Common myeloid progenitor, CD34-positive (primary cell): ENCODE data around the gene COQ5.

ENCODE experiments used
- CTCF ChIA-PET: fragments of 350-600 bp; sonication (Branson Sonifier 250); formaldehyde crosslinking; loops from one replicate; lab custom pipeline; 2021; ENCODE audit warnings: antibody characterized with exemption; lab: Charles Lee
- POLR2A ChIA-PET: fragments of 350-600 bp; sonication (Branson Sonifier 250); formaldehyde crosslinking; loops from one replicate; lab custom pipeline; 2021; ENCODE audit warnings: antibody characterized with exemption; lab: Charles Lee
- DNase-seq, 3 donors: peaks; one replicate each; pipeline versions ENCODE4 v3.0.0 to v3.0.0-alpha.2; 2013
- H3K27ac ChIP-seq, 2 experiments: 1 replicate in 1 of 2; 2 replicates in 1 of 2; pipeline ENCODE4 v1.7.0; 2013; ENCODE audit warnings: inconsistent platforms in 2 of 2, low read length in 2 of 2, mild to moderate bottlenecking in 2 of 2, low read depth in 1 of 2, moderate library complexity in 1 of 2; ENCODE audit not compliant: severe bottlenecking in 2 of 2, insufficient read depth in 1 of 2, poor library complexity in 1 of 2
- H3K27me3 ChIP-seq, 5 experiments: replicated peaks in 2 of 5; 1 replicate in 3 of 5; 2 replicates in 2 of 5; pipeline versions ENCODE4 v1.6.1 to v1.7.0; 2013; ENCODE audit warnings: low read length in 4 of 5, mild to moderate bottlenecking in 2 of 5, moderate library complexity in 2 of 5, inconsistent platforms in 1 of 5; ENCODE audit not compliant: insufficient read depth in 5 of 5, control insufficient read depth in 4 of 5
- H3K36me3 ChIP-seq, 4 experiments: 1 replicate in 2 of 4; 2 replicates in 2 of 4; pipeline versions ENCODE4 v1.6.1 to v1.7.0; 2013; ENCODE audit warnings: low read length in 3 of 4, control low read depth in 1 of 4, mild to moderate bottlenecking in 1 of 4; ENCODE audit not compliant: control insufficient read depth in 4 of 4, insufficient read depth in 4 of 4
- H3K4me1 ChIP-seq, 4 experiments: 1 replicate in 3 of 4; 2 replicates in 1 of 4; pipeline versions ENCODE4 v1.6.1 to v1.7.1; 2013; ENCODE audit warnings: low read length in 3 of 4, mild to moderate bottlenecking in 3 of 4, control low read depth in 1 of 4, inconsistent platforms in 1 of 4, moderate library complexity in 1 of 4; ENCODE audit not compliant: control insufficient read depth in 4 of 4, insufficient read depth in 4 of 4; ENCODE audit errors: control extremely low read depth in 1 of 4
- H3K4me3 ChIP-seq, 7 experiments: 1 replicate in 4 of 7; 2 replicates in 3 of 7; pipeline versions ENCODE4 v1.5.1 to v1.7.0; 2013; ENCODE audit warnings: mild to moderate bottlenecking in 7 of 7, low read length in 6 of 7, moderate library complexity in 6 of 7, inconsistent platforms in 2 of 7, low read depth in 2 of 7, control low read depth in 1 of 7; ENCODE audit not compliant: insufficient read depth in 4 of 7, control insufficient read depth in 1 of 7; ENCODE audit errors: extremely low read depth in 1 of 7
- H3K9me3 ChIP-seq, 5 experiments: 1 replicate in 4 of 5; 2 replicates in 1 of 5; pipeline versions ENCODE4 v1.6.1 to v1.7.1; 2013; ENCODE audit warnings: low read length in 4 of 5, mild to moderate bottlenecking in 2 of 5, inconsistent platforms in 1 of 5, low read depth in 1 of 5, moderate library complexity in 1 of 5; ENCODE audit not compliant: control insufficient read depth in 4 of 5, insufficient read depth in 2 of 5; ENCODE audit errors: control extremely low read depth in 1 of 5
- WGBS: methylation state at CpG from one replicate; pipeline ENCODE4 v1.1.5; 2013; ENCODE audit not compliant: insufficient coverage; 5-methylcytosine and 5-hydroxymethylcytosine counted together

The COQ5 gene

GRCh38 chr12:120554678-120555077, 25.7 kb upstream of the COQ5 start:
- H3K9me3 ChIP-seq, result no peaks in the 10 kb centered on the region
- H3K36me3 ChIP-seq, result peaks cover 16 to 69% (median 41%) of the 10 kb centered on the region in 4 experiments
- ChIA-PET CTCF (interaction anchor here (0.8 to 1.1 kb wide), 3 partner anchors 9 to 22 kb away, joined by 3 to 5 read pairs (median 4); no protein-coding TSS in a partner anchor), POLR2A (interaction anchor here (0.6 kb wide), 1 partner anchor 92 kb away, joined by 6 read pairs; no protein-coding TSS in a partner anchor)
- H3K27ac ChIP-seq, result no peak overlapping the region
- 100% methylated on average over 1 of the region's 1 CpG for WGBS
- DNase-seq, result no peak
- H3K4me1 ChIP-seq, result peaks cover 0 to 4% (median 0%) of the 10 kb centered on the region in 4 experiments
- H3K4me3 ChIP-seq, result no peak overlapping the region
- no peaks in the 10 kb centered on the region for H3K27me3 ChIP-seq

DNA sequence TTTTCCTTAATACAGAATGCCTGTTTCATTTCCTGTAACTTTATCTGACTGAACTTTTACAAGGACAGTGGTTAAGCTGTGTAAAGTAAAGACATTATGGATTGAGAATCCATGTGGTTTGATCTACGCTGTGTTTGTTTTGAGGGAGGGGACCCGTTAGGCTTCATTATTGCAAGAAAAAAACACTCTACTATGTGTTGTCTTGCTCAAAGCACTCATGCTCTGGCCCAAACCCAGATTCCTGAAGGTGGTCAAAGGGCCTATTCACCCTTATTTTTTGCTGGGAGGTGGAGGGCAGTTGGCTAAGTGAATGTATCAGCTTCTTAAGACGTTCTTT, 17.1 kb upstream of the COQ5 start:
- ChIA-PET POLR2A (no interaction called here), CTCF (interaction anchor here (0.7 to 1.5 kb wide), 3 partner anchors 8 to 25 kb away, joined by 3 to 5 read pairs (median 4); no protein-coding TSS in a partner anchor)
- no CpG with 5 or more reads among the region's 3 CpGs for WGBS
- no peak for DNase-seq
- H3K9me3 ChIP-seq, result no peaks in the 10 kb centered on the region
- no peaks in the 10 kb centered on the region for H3K27me3 ChIP-seq
- H3K36me3 ChIP-seq, result peaks cover 22 to 58% (median 39%) of the 10 kb centered on the region in 4 experiments
- H3K4me1 ChIP-seq, result peaks cover 0 to 9% (median 6%) of the 10 kb centered on the region in 4 experiments
- H3K4me3 ChIP-seq, result no peak overlapping the region
- H3K27ac ChIP-seq, result no peak overlapping the region

- H3K9me3 ChIP-seq, result no peaks in the 10 kb centered on the region
- DNase-seq, result peak in 1 of 3 donors; percentile 26
- ChIA-PET CTCF (interaction anchor here (1.4 to 1.5 kb wide), 2 partner anchors 10 to 45 kb away, joined by 4 to 5 read pairs; no protein-coding TSS in a partner anchor), POLR2A (no interaction called here)
- no peaks in the 10 kb centered on the region for H3K27me3 ChIP-seq
- WGBS, result 80% methylated on average over 1 of the region's 3 CpGs
- H3K4me3 ChIP-seq, result no peak overlapping the region
- no peak overlapping the region for H3K27ac ChIP-seq
- peaks cover 22 to 56% (median 34%) of the 10 kb centered on the region in 4 experiments for H3K36me3 ChIP-seq
- H3K4me1 ChIP-seq, result peaks cover 3 to 22% (median 12%) of the 10 kb centered on the region in 4 experiments
Observed at GRCh38 chr12:120544691-120545090, 15.7 kb upstream of the COQ5 start.

GRCh38 chr12:120542166-120542565, 13.2 kb upstream of the COQ5 start:
- H3K4me1 ChIP-seq, result peaks cover 25 to 45% (median 37%) of the 10 kb centered on the region in 4 experiments
- POLR2A ChIA-PET, result no interaction called here

GRCh38 chr12:120540445-120540844, 11.5 kb upstream of the COQ5 start:
- Histone ChIP-seq H3K27ac (peak overlapping the region in 1 of 2 experiments; percentile 62), H3K4me3 (peak overlapping the region in 2 of 7 experiments; percentile 3 to 23), H3K9me3 (no peaks in the 10 kb centered on the region), H3K27me3 (no peaks in the 10 kb centered on the region), H3K36me3 (peaks cover 0 to 33% (median 10%) of the 10 kb centered on the region in 4 experiments), H3K4me1 (peaks cover 36 to 62% (median 54%) of the 10 kb centered on the region in 4 experiments)
- ChIA-PET CTCF (interaction anchor here (0.7 to 1.0 kb wide), 2 partner anchors 41 to 74 kb away, joined by 3 to 4 read pairs; partner anchors contain the start of gene POP5), POLR2A (interaction anchor here (1.9 kb wide), 1 partner anchor 10 kb away, joined by 5 read pairs; no protein-coding TSS in a partner anchor)
- 0% methylated on average over 1 of the region's 3 CpGs for WGBS
- DNase-seq, result peak; percentile 77 to 94 (median 87)

More at GRCh38 chr12:120542166-120542565, 13.2 kb upstream of the COQ5 start:
- CTCF ChIA-PET, result no interaction called here
- no peak overlapping the region for H3K4me3 ChIP-seq
- 83% methylated on average over 4 of the region's 5 CpGs for WGBS
- no peaks in the 10 kb centered on the region for H3K27me3 ChIP-seq
- peaks cover 12 to 42% (median 22%) of the 10 kb centered on the region in 4 experiments for H3K36me3 ChIP-seq
- no peak overlapping the region for H3K27ac ChIP-seq
- DNase-seq, result no peak
- H3K9me3 ChIP-seq, result no peaks in the 10 kb centered on the region

DNA sequence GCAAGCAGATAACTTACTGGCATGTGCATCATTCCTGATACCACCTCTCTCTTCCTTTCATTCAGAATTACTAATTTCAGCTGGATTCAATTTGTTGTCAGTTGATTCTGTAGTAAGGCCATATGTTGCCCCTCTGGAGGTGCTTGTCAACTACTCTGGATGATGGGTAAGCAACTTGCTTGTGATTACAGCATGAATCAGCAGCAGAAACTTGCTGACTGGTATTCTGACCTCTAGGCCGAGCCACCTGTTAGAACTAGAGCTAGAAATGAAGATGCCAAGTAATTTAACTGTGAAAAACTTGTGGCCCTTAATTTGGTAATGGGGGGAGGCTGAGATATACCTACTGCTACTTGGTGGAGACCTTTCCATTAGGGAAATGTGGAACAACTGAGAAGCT, 10.3 kb upstream of the COQ5 start:
- POLR2A ChIA-PET, result interaction anchor here (0.6 to 1.9 kb wide), 2 partner anchors 11 to 594 kb away, joined by 3 to 5 read pairs; no protein-coding TSS in a partner anchor
- Histone ChIP-seq H3K36me3 (peaks cover 0 to 33% (median 10%) of the 10 kb centered on the region in 4 experiments), H3K4me1 (peaks cover 40 to 63% (median 56%) of the 10 kb centered on the region in 4 experiments), H3K27me3 (no peaks in the 10 kb centered on the region), H3K4me3 (peak overlapping the region in 3 of 7 experiments; percentile 9 to 84 (median 67)), H3K9me3 (no peaks in the 10 kb centered on the region), H3K27ac (peak overlapping the region; percentile 36 to 79)
- WGBS, result 71% methylated on average over 1 of the region's 1 CpG
- CTCF ChIA-PET, result interaction anchor here (0.6 to 2.9 kb wide), 7 partner anchors 10 to 1797 kb away, joined by 3 to 11 read pairs (median 3); partner anchors contain the start of gene COQ5
- peak in 1 of 3 donors; percentile 25 for DNase-seq
